Activated CD4-positive, CD25-positive, alpha-beta regulatory T cell treated with anti-CD3 and anti-CD28 coated beads, Interleukin-2, amount 50 U/mL, for 16 hours (primary cell): ENCODE measurements around the gene ACOT8.
"Not testable (repeated sequence)": the region's sequence is repeated elsewhere in the genome, so short reads cannot be mapped to it uniquely, and the experiment has no call there.

Source experiments
- DNase-seq: peaks from one replicate; pipeline ENCODE4 v3.0.0-alpha.2; 2020; ENCODE audit warnings: low read depth, low spot score

ACOT8 gene

GRCh38 chr20:45853484-45853883 is 3.7 kb downstream of the ACOT8 start:
- DNase-seq, result no peak

- DNase-seq, result no peak
These were observed 4.9 kb downstream of the ACOT8 start for GRCh38 chr20:45852326-45852725.

- no peak for DNase-seq
These were observed 5.7 kb downstream of the ACOT8 start for GRCh38 chr20:45851501-45851900.

GRCh38 chr20:45850926-45851325 is 6.3 kb downstream of the ACOT8 start:
- DNase-seq, result no peak

- DNase-seq, result no peak
These were observed 7.0 kb downstream of the ACOT8 start for GRCh38 chr20:45850238-45850637.

- DNase-seq, result no peak
These were observed 8.1 kb downstream of the ACOT8 start for GRCh38 chr20:45848969-45849582.

- DNase-seq, result no peak
These were observed 8.8 kb downstream of the ACOT8 start for GRCh38 chr20:45848421-45848820.

GRCh38 chr20:45845452-45845851 is 11.7 kb downstream of the ACOT8 start:
- no peak for DNase-seq

GRCh38 chr20:45843506-45843905 is 13.7 kb downstream of the ACOT8 start:
- no peak for DNase-seq

- no peak for DNase-seq
These were observed 14.9 kb downstream of the ACOT8 start for GRCh38 chr20:45842169-45842812.

- no peak for DNase-seq
These were observed 15.6 kb downstream of the ACOT8 start for GRCh38 chr20:45841407-45842129.

- DNase-seq, result no peak
These were observed 16.4 kb downstream of the ACOT8 start for GRCh38 chr20:45840700-45841198.

- no peak for DNase-seq
These were observed 20.4 kb downstream of the ACOT8 start for GRCh38 chr20:45836841-45837240.

GRCh38 chr20:45835825-45836224 is 21.4 kb downstream of the ACOT8 start:
- no peak for DNase-seq

GRCh38 chr20:45835329-45835765 is 21.8 kb downstream of the ACOT8 start:
- no peak for DNase-seq

- no peak for DNase-seq
These were observed 22.4 kb downstream of the ACOT8 start for GRCh38 chr20:45834797-45835161.

- DNase-seq, result no peak
These were observed 23.1 kb downstream of the ACOT8 start for GRCh38 chr20:45833883-45834796.

GRCh38 chr20:45833030-45833882 is 23.9 kb downstream of the ACOT8 start, which contains the start of gene SNX21:
SNX21 (plus strand) TSS chr20:45833799; CDS start chr20:45833920, 121 bp downstream.
- DNase-seq, result no peak

GRCh38 chr20:45832619-45833018 is 24.6 kb downstream of the ACOT8 start:
- no peak for DNase-seq

- not testable (repeated sequence) for DNase-seq
These were observed 27.5 kb downstream of the ACOT8 start for GRCh38 chr20:45829673-45830106.

GRCh38 chr20:45828589-45828988 is 28.6 kb downstream of the ACOT8 start:
- no peak for DNase-seq
